Endothelial cell of umbilical vein (primary cell): ENCODE measurements around the gene WDR86. TPM values are rescaled to one million over a fixed set of nuclear protein-coding genes. Genes with fewer than 3 reads are reported as not detected.

Experiments used
- BruUV-seq: library from RNA; stranded (reverse); fragments of 400-500 nt; replicated peaks from 2 replicates; lab custom pipeline; 2021; lab: Mats Ljungman, UMichigan
- CTCF ChIA-PET: fragments of 300-600, 350-600 bp; sonication (Branson Sonifier 250); formaldehyde crosslinking; loops from one replicate; lab custom pipeline; 2021; ENCODE audit warnings: antibody characterized with exemption, inconsistent platforms; lab: Charles Lee
- POLR2A ChIA-PET: fragments of 300-600, 350-600 bp; sonication (Branson Sonifier 250); formaldehyde crosslinking; loops from one replicate; lab custom pipeline; 2021; ENCODE audit warnings: antibody characterized with exemption, inconsistent platforms; lab: Charles Lee
- DNase-seq: peaks from one replicate; pipeline ENCODE4 v3.0.0-alpha.2; 2011; ENCODE audit warnings: low read depth, low spot score
- FAIRE-seq: peaks from 2 replicates; lab custom pipeline; 2011; peaks lifted over from hg19 to GRCh38; lab: Jason Lieb, UNC
- H2AFZ ChIP-seq: 2 replicates; pipeline ENCODE4 v1.6.0; 2012; ENCODE audit warnings: low read depth, low read length, control low read depth, inconsistent platforms
- H3K27ac ChIP-seq: 2 replicates; pipeline ENCODE4 v1.5.1; 2011; ENCODE audit warnings: low read depth, mild to moderate bottlenecking, control low read depth, low read length, moderate library complexity; ENCODE audit not compliant: insufficient read depth
- H3K27me3 ChIP-seq, 2 experiments: 2 replicates each; pipeline versions ENCODE4 v1.6.0 to v1.6.1; 2011; ENCODE audit warnings: low read length in 2 of 2, mixed read lengths in 1 of 2; ENCODE audit not compliant: control insufficient read depth in 2 of 2, insufficient read depth in 2 of 2
- H3K36me3 ChIP-seq, 2 experiments: 2 replicates in 1 of 2; 3 replicates in 1 of 2; pipeline ENCODE4 v1.5.1; 2011; ENCODE audit warnings: low read length in 2 of 2, mild to moderate bottlenecking in 1 of 2, moderate library complexity in 1 of 2; ENCODE audit not compliant: control insufficient read depth in 2 of 2, insufficient read depth in 2 of 2; ENCODE audit errors: extremely low read depth in 1 of 2
- H3K4me1 ChIP-seq: 3 replicates; pipeline ENCODE4 v1.5.1; 2011; ENCODE audit warnings: mild to moderate bottlenecking, low read length; ENCODE audit not compliant: control insufficient read depth, insufficient read depth; ENCODE audit errors: extremely low read depth
- H3K4me2 ChIP-seq: 2 replicates; pipeline ENCODE4 v1.6.1; 2011; ENCODE audit warnings: low read length, control low read depth, mixed read lengths; ENCODE audit not compliant: insufficient read depth
- H3K4me3 ChIP-seq, 3 experiments: fragments of 200-600 bp in 1 of 3; sonication (generic), shearing (Covaris generic) in 1 of 3; replicated peaks in 1 of 3; 2 replicates each; pipeline ENCODE4 v1.5.1; 2011 to 2016; ENCODE audit warnings: control low read depth in 3 of 3, low read length in 3 of 3, mild to moderate bottlenecking in 2 of 3, inconsistent platforms in 1 of 3, low read depth in 1 of 3, moderate library complexity in 1 of 3; ENCODE audit not compliant: insufficient read depth in 1 of 3
- H3K79me2 ChIP-seq: 2 replicates; pipeline ENCODE4 v1.6.0; 2012; ENCODE audit warnings: low read length, inconsistent platforms; ENCODE audit not compliant: control insufficient read depth, insufficient read depth
- H3K9ac ChIP-seq: replicated peaks from 2 replicates; pipeline ENCODE3; 2011; ENCODE audit warnings: low read length, control low read depth; ENCODE audit not compliant: insufficient read depth; ENCODE audit errors: extremely low read depth
- H3K9me1 ChIP-seq: replicated peaks from 3 replicates; pipeline ENCODE4 v1.6.0; 2011; ENCODE audit warnings: mild to moderate bottlenecking, low read length; ENCODE audit not compliant: control insufficient read depth, insufficient read depth; ENCODE audit errors: extremely low read depth
- H3K9me3 ChIP-seq: replicated peaks from 2 replicates; pipeline ENCODE4 v1.5.1; 2012; ENCODE audit warnings: low read length, inconsistent platforms; ENCODE audit not compliant: control insufficient read depth, insufficient read depth
- H4K20me1 ChIP-seq: replicated peaks from 2 replicates; pipeline ENCODE3; 2011; ENCODE audit warnings: mild to moderate bottlenecking, low read length; ENCODE audit not compliant: control insufficient read depth, insufficient read depth; ENCODE audit errors: extremely low read depth
- CTCF ChIP-seq, 2 donors: IDR thresholded peaks; 1 replicate in 1 of 2; 2 replicates in 1 of 2; pipeline ENCODE4 v1.5.1; 2011; ENCODE audit warnings: low read length in 2 of 2, mild to moderate bottlenecking in 2 of 2, moderate library complexity in 2 of 2, control low read depth in 1 of 2, inconsistent platforms in 1 of 2, low read depth in 1 of 2; ENCODE audit not compliant: insufficient read depth in 1 of 2; ENCODE audit errors: extremely low read depth in 1 of 2
- JUN ChIP-seq: IDR thresholded peaks from 2 replicates; pipeline ENCODE4 v1.6.1; 2011; ENCODE audit warnings: borderline replicate concordance, low read depth; ENCODE audit not compliant: insufficient read length, insufficient read depth
- MAX ChIP-seq: IDR thresholded peaks from 2 replicates; pipeline ENCODE4 v1.6.1; 2011; ENCODE audit not compliant: insufficient read depth, insufficient read length
- POLR2A ChIP-seq: IDR thresholded peaks from 2 replicates; pipeline ENCODE4 v1.6.1; 2012; ENCODE audit warnings: low read depth, mild to moderate bottlenecking, control low read depth, low read length
- POLR2AphosphoS5 ChIP-seq: IDR thresholded peaks from 2 replicates; pipeline ENCODE4 v1.6.1; 2012; ENCODE audit warnings: low read depth, mild to moderate bottlenecking, control low read depth, low read length, moderate library complexity; ENCODE audit not compliant: insufficient read depth
- dilution Hi-C: fragments of 300-500 bp; cut with MboI; formaldehyde crosslinking; loops from one replicate; pipeline ENCODE4 v1.15.0; 2019; ENCODE audit warnings: low sequenced_read_pairs; ENCODE audit not compliant: extremely low pct_ligation_motif_present
- intact Hi-C: fragments of 100-400 bp; cut with micrococcal nuclease; formaldehyde crosslinking; loops from one replicate; pipeline ENCODE4 v1.10.0; 2022
- polyA plus RNA-seq, 4 experiments: library from polyadenylated mRNA; depleted of rRNA in 3 of 4; stranded (reverse) in 3 of 4; unstranded in 1 of 4; fragments of >200 nt; gene quantifications; 2 replicates each; pipeline versions ENCODE4 v1.2.1 to v1.2.3, GENCODE V29; 2011 to 2012; ENCODE audit warnings: missing spikeins in 1 of 4
- total RNA-seq: library from RNA; stranded (reverse); gene quantifications from 2 replicates; pipeline ENCODE4 v1.2.3, GENCODE V29; 2021

Gene WDR86
- total and polyA plus RNA-seq, 2 donors (not counting 3 experiments of a cell fraction or from before 2014, with no cell fraction given), result not detected

GRCh38 chr7:151452680-151453325, 43.0 kb upstream of the WDR86 start:
- no peak for FAIRE-seq

More at GRCh38 chr7:151452680-151453325, 43.0 kb upstream of the WDR86 start:
- Histone ChIP-seq H3K27me3 (no peaks in the 10 kb centered on the region), H4K20me1 (no peaks in the 10 kb centered on the region), H3K4me3 (no peak overlapping the region), H3K9me3 (no peaks in the 10 kb centered on the region), H3K9ac (no peak overlapping the region), H3K79me2 (no peaks in the 10 kb centered on the region), H3K27ac (no peak overlapping the region), H3K4me2 (no peak overlapping the region), H3K9me1 (no peaks in the 10 kb centered on the region), H3K4me1 (no peaks in the 10 kb centered on the region), H3K36me3 (no peaks in the 10 kb centered on the region), H2AFZ (no peak overlapping the region)
- no peak for DNase-seq
- dilution Hi-C loops (no loop called here), intact Hi-C loops (no loop called here)
- no TSS peak for BruUV-seq
- POLR2A ChIA-PET, result interaction anchor here (0.8 kb wide), 1 partner anchor 103 kb away, joined by 3 read pairs; no protein-coding TSS in a partner anchor
- no peak for TF ChIP-seq POLR2AphosphoS5
- no peak for TF ChIP-seq POLR2A
- TF ChIP-seq CTCF (IDR thresholded peaks at IDR 0.05; ENCODE audit: extremely low read depth in 1 of 2, insufficient read depth in 1 of 2, low read depth in 1 of 2, low read length in 2 of 2), result no peak
- no peak for TF ChIP-seq JUN
- no peak for TF ChIP-seq MAX
- CTCF ChIA-PET, result interaction anchor here (1.5 to 5.3 kb wide), 2 partner anchors 8 to 84 kb away, joined by 3 to 38 read pairs; no protein-coding TSS in a partner anchor
